Hematopoietic multipotent progenitor cell treated with erythropoietin and hydrocortisone succinate and interleukin-3 and kit ligand, for 15 days (in vitro differentiated cells): ENCODE results near the gene RTEL1.
"Not testable (repeated sequence)": the region's sequence is repeated elsewhere in the genome, so short reads cannot be mapped to it uniquely, and the experiment has no call there.

Experiments
- DNase-seq: peaks from one replicate; pipeline ENCODE4 v3.0.0-alpha.2; 2015; ENCODE audit warnings: low spot score

Gene RTEL1

DNA sequence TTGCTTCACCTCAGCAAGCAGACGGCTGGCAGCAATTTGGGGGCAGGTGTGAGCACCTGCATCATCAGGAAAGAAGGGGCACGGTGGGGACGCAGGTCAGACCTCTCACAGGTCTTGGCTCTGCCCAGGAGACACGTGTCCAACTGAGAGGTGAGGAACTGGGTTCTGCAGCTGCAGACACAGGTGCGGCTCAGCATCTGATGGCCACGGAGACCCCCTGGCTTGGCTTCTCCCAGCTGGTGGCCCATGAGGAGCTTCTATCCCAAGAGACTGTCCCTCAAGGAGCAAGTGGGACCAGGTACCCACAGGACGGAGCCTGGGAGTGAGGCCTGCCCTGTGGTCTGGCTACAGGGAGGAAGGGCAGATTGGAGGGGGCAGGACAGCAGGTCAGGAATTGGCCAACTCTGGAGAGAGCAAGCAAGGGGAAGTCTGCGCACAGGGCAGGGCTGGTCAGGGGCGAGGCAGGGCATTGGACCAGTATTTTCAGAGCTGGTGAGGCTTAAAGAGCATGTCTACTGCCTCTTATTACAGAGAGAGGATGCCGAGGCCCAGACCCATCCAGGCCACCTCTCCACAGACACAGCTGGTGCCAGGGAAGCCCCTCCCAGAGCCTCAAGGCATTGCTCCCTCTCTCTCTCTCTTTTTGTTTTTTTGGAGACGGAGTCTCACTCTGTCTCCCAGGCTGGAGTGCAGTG is 9.1 kb upstream of the RTEL1 start:
- DNase-seq: no peak

DNA sequence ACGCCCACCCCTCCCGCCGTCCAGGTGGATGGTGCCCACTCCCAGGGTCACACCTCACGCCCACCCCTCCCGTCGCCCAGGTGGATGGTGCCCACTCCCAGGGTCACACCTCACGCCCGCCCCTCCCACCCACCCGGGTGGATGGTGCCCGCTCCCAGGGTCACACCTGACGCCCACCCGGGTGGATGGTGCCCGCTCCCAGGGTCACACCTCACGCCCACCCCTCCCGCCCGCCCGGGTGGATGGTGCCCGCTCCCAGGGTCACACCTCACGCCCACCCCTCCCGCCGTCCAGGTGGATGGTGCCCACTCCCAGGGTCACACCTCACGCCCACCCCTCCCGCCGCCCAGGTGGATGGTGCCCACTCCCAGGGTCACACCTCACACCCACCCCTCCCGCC is 7.6 kb upstream of the RTEL1 start:
- not testable (repeated sequence) for DNase-seq

- no peak for DNase-seq
These were observed 6.2 kb upstream of the RTEL1 start for GRCh38 chr20:63651942-63652191.

- no peak for DNase-seq
These were observed 5.7 kb upstream of the RTEL1 start for GRCh38 chr20:63652192-63652980.

DNA sequence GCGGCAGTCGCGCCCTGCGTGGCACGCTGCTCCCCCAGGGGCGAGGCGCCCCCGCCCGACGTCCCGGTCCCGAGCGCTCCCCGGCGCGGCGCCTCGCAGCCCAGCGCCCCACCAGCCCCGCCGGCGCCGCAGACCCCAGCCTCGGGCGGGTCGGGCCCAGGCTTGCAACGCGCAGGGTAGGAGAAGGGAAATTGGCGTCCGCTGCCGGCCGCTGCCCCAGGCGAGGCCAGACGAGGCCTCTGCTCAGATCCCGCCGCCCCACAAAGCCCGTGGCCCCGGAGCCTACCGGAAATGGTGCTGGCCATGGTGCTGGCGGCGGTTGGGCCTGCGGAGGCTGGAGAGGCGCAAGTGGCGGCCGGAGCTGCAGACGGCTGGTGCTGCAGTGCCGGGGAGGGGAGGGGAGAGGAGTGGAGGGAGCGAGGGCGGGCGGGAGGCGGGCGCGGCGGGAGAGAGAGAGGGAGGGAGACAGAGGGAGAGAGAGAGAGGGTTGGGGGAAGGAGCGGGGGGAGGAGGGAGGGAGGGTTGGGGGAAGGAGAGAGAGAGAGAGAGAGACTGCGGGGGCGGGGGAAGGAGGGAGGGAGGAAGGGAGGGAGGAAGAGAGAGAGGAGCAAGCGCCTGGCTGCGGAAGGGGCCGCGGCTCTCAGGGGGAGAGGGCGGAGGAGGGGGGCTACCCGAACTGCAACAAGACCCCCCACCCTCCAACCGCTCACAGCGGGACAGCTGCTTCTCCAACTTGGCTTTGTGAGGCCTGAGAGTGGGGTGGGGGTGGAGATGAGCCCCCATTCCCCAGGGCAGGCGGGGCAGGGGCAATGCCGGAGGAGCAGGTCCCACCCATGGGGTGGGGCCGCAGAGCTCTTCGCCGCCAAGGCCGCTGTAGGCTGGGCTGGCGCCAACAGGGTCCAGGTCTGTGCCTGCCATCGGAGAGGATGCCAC is 4.8 kb upstream of the RTEL1 start, which contains the start of gene STMN3:
Gene STMN3 (minus strand): TSS at position 384 of the 933 bp plus-strand sequence. CDS start 79 bp downstream, at position 305.
- DNase-seq: peak; percentile 28

- DNase-seq: no peak
These were observed 4.0 kb upstream of the RTEL1 start for GRCh38 chr20:63653974-63654668.

DNA sequence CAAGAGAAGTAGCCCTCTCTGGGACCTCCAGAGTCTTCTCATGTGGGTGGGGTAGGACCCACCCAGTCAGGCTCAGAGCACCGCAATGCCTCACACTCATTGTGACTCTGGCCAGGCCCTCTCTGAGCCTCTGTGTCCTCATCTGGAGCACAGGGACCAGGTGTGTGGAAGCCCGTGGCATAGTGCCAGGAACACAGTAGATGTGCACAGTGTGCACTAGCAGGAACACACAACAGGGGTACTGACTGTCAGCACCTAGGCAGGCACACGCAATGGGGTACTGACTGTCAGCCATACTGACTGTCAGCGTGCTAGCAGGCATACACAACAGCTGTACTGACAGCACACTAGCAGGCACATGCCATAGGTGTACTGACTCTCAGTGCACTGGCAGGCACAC is 2.9 kb upstream of the RTEL1 start:
- no peak for DNase-seq

- DNase-seq: no peak
These were observed 1.7 kb upstream of the RTEL1 start for GRCh38 chr20:63656451-63656850.

- no peak for DNase-seq
These were observed 714 bp upstream of the RTEL1 start for GRCh38 chr20:63657260-63657936.

DNA sequence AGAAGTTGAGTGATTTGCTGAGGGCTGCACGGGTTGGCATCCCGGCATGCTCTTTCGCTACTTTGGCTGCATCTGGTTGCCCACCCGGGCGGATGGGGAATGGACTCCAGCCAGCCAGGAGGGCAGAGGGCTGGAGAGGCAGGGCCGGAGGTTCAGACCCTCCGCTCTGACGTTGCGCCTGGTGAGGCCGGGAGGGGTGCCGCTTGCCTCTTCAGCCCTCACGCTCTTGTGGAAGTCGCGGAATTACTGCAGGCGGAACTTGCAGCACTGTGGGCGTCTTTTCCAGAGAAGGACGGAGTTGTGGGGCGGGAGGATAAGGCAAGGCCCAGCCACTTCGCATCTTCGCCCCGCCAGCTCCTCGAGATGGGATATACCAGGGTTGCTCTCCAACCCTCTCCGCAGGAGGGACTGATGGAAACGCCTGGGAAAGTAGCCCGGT is 656 bp downstream of the RTEL1 start:
- no peak for DNase-seq

- DNase-seq: no peak
These were observed 1.3 kb downstream of the RTEL1 start for GRCh38 chr20:63659370-63659769.

- DNase-seq: not testable (repeated sequence)
These were observed 2.1 kb downstream of the RTEL1 start for GRCh38 chr20:63660174-63660573.

- DNase-seq: no peak
These were observed 2.5 kb downstream of the RTEL1 start for GRCh38 chr20:63660622-63661021.

GRCh38 chr20:63661108-63661507 is 3.0 kb downstream of the RTEL1 start:
- DNase-seq: no peak

GRCh38 chr20:63661959-63662812 is 4.1 kb downstream of the RTEL1 start:
- no peak for DNase-seq

GRCh38 chr20:63662813-63663189 is 4.7 kb downstream of the RTEL1 start:
- no peak for DNase-seq

GRCh38 chr20:63663332-63664066 is 5.4 kb downstream of the RTEL1 start:
- no peak for DNase-seq

DNA sequence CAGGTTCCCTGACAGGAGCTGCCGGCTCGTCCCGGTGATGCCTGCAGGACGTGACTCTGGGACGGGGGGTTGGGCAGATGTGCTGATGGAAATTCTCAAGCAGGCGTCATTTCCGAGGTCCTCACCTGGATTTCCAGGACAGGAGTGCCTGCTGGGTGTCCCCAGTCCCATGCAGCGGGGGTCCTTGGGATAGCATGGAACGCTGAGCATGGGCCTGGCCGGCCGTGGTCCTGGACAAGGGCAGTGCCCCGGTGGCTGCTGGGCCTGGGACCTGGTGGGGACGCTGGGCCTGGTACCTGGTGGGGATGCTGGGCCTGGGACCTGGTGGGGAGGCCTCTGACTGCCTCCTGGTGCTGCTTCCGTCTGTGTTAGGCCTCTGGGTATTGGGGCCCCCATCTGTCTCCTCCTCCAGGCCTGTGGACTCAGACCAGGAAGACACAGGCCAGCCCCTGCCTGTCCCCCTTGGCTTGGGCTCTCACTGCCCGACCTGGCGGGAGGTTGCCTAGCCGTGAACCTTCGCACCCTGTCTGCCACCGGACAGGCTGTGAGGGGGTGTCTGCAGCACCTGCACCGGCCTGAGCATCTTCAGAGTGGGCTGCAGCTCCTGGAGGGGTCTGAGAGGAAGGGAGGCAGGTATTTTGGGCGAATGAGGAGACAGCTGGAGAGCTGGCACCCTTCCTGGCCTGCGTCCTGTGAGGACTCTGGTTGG is 6.2 kb downstream of the RTEL1 start:
- no peak for DNase-seq
